Measurements from ENCODE around the gene TMEM138.

TMEM138 gene

DNA sequence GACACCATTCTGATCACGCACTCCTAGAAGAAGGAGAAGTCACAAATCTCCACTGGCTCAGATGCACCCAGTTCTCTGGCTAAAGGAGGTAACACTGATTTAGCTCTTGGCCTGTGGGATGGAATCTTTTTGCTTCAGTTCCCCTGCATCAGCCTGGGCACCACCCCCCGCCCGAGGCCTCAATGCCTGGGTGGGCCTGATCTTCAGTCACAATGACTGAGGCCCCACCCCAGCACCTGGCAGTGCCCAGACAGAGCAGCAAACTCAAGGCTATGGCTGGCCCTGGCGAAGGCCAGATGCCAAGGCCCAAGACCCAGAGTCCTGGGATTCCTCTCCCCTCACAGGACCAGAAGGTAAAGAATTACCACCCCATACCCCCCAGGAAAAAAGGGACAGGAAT, 5.5 kb upstream of the TMEM138 start:
- Histone ChIP-seq H3K9me3 (ENCODE audit: insufficient read depth, low read length) (no peaks in the 10 kb centered on the region), H3K79me2 (ENCODE audit: low read length) (peaks cover 75% of the 10 kb centered on the region), H3K27me3 (ENCODE audit: low read depth, low read length) (no peaks in the 10 kb centered on the region), H2AFZ (ENCODE audit: low read depth, low read length) (no peak overlapping the region), H3K36me3 (replicated peaks; ENCODE audit: low read depth, low read length) (peaks cover 44% of the 10 kb centered on the region), H3K4me2 (ENCODE audit: low read length) (peak overlapping the region; percentile 96), H3K4me3 (ENCODE audit: low read length) (peak overlapping the region; percentile 76), H3K27ac (ENCODE audit: low read length) (peak overlapping the region; percentile 99), H3K9ac (ENCODE audit: low read length) (peak overlapping the region; percentile 93), H4K20me1 (ENCODE audit: insufficient read depth, low read length) (no peaks in the 10 kb centered on the region), H3K4me1 (ENCODE audit: low read length) (peaks cover 69% of the 10 kb centered on the region)
- TF ChIP-seq, protein P1, sequence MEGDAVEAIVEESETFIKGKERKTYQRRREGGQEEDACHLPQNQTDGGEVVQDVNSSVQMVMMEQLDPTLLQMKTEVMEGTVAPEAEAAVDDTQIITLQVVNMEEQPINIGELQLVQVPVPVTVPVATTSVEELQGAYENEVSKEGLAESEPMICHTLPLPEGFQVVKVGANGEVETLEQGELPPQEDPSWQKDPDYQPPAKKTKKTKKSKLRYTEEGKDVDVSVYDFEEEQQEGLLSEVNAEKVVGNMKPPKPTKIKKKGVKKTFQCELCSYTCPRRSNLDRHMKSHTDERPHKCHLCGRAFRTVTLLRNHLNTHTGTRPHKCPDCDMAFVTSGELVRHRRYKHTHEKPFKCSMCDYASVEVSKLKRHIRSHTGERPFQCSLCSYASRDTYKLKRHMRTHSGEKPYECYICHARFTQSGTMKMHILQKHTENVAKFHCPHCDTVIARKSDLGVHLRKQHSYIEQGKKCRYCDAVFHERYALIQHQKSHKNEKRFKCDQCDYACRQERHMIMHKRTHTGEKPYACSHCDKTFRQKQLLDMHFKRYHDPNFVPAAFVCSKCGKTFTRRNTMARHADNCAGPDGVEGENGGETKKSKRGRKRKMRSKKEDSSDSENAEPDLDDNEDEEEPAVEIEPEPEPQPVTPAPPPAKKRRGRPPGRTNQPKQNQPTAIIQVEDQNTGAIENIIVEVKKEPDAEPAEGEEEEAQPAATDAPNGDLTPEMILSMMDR (IDR thresholded peaks at IDR 0.05; ENCODE audit: low read depth, low read length) = no peak
- TF ChIP-seq EZH2phosphoT487 (IDR thresholded peaks at IDR 0.05; ENCODE audit: low read depth) = no peak

DNA sequence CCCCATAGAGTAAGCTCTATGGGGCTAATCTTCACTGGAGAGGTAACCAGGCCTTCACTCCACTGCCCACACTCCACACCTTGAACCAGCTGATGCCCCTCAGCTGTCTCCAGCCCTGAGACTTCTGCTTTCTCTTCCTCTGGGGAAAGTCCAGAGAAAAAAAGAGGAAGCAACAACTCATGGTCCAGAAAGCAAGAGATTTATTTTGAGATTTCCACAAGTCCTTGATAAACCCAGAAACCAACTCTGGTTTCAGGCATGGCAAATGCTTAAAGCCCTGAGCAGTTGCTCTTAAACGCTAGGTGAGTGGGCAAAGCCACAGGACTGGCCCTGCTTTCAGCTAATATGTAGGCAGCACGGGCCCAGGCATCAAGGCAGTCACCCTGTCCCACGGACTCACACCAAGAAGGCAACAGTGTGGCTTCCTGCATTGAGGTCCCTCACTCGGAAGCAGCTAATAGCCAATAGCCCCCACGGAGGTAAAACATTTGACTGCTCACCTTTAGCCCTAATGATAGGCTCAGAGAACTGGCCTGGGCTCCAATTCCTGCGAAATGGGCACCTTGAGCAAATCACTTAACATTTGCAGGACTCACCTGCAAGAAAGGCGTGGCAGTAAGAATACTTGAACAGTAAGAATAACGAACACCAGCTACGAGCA, 4.8 kb upstream of the TMEM138 start:
- peak overlapping the region; percentile 96 for H3K4me2 ChIP-seq (ENCODE audit: low read length)
- H3K9me3 ChIP-seq (ENCODE audit: insufficient read depth, low read length) = no peaks in the 10 kb centered on the region
- H3K4me3 ChIP-seq (ENCODE audit: low read length) = peak overlapping the region; percentile 76
- peak overlapping the region; percentile 93 for H3K9ac ChIP-seq (ENCODE audit: low read length)
- no peak overlapping the region for H2AFZ ChIP-seq (ENCODE audit: low read depth, low read length)
- H3K79me2 ChIP-seq (ENCODE audit: low read length) = peaks cover 80% of the 10 kb centered on the region
- peaks cover 38% of the 10 kb centered on the region for H3K36me3 ChIP-seq (replicated peaks; ENCODE audit: low read depth, low read length)
- TF ChIP-seq EZH2phosphoT487 (IDR thresholded peaks at IDR 0.05; ENCODE audit: low read depth) = no peak
- TF ChIP-seq, protein P1 (IDR thresholded peaks at IDR 0.05; ENCODE audit: low read depth, low read length) = no peak
- no peaks in the 10 kb centered on the region for H4K20me1 ChIP-seq (ENCODE audit: insufficient read depth, low read length)
- no peaks in the 10 kb centered on the region for H3K27me3 ChIP-seq (ENCODE audit: low read depth, low read length)
- H3K4me1 ChIP-seq (ENCODE audit: low read length) = peaks cover 69% of the 10 kb centered on the region
- H3K27ac ChIP-seq (ENCODE audit: low read length) = peak overlapping the region; percentile 99

DNA sequence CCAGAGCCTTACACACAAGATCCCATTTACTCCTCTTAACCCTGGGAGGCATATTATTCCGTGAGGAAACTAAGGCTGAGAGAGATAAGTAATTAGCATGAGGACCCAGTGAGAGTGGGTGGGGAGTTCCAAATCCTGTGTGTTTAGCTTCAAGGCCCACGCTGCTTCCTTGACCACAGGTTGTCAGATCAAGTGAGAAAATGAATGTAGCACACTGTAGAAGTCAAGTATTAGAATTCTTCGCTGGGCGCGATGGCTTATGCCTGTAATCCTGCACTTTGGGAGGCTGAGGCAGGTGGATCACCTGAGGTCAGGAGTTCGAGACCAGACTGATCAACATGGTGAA, 4.3 kb upstream of the TMEM138 start:
- Histone ChIP-seq H3K9ac (ENCODE audit: low read length) (peak overlapping the region; percentile 93), H3K27ac (ENCODE audit: low read length) (peak overlapping the region; percentile 99), H3K4me2 (ENCODE audit: low read length) (peak overlapping the region; percentile 96), H4K20me1 (ENCODE audit: insufficient read depth, low read length) (no peaks in the 10 kb centered on the region), H3K4me3 (ENCODE audit: low read length) (peak overlapping the region; percentile 76), H3K79me2 (ENCODE audit: low read length) (peaks cover 82% of the 10 kb centered on the region), H3K9me3 (ENCODE audit: insufficient read depth, low read length) (no peaks in the 10 kb centered on the region), H2AFZ (ENCODE audit: low read depth, low read length) (no peak overlapping the region), H3K4me1 (ENCODE audit: low read length) (peaks cover 69% of the 10 kb centered on the region), H3K36me3 (replicated peaks; ENCODE audit: low read depth, low read length) (peaks cover 34% of the 10 kb centered on the region), H3K27me3 (ENCODE audit: low read depth, low read length) (no peaks in the 10 kb centered on the region)
- TF ChIP-seq EZH2phosphoT487 (IDR thresholded peaks at IDR 0.05; ENCODE audit: low read depth) = no peak
- TF ChIP-seq, protein P1 (IDR thresholded peaks at IDR 0.05; ENCODE audit: low read depth, low read length) = no peak

DNA sequence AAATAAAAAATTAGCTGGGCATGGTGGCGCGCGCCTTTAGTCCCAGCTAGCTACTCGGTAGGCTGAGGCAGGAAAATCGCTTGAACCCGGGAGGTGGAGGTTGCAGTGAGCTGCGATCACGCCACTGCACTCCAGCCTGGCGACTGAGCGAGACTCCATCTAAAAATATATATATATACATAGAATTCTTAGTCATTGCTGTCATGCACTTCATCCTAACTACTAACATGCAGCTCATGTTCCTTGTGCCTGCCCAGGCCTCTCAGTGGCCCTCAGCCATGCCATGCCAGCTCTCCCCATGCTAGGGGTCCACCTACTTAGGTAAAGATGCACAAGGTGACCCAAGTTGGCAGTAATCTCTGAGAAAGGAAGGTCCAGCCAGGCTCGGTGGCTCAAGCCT, 3.6 kb upstream of the TMEM138 start:
- Histone ChIP-seq H2AFZ (ENCODE audit: low read depth, low read length) (no peak overlapping the region), H3K4me3 (ENCODE audit: low read length) (no peak overlapping the region), H3K27ac (ENCODE audit: low read length) (peak overlapping the region; percentile 99), H3K27me3 (ENCODE audit: low read depth, low read length) (no peaks in the 10 kb centered on the region), H3K79me2 (ENCODE audit: low read length) (peaks cover 82% of the 10 kb centered on the region), H3K4me1 (ENCODE audit: low read length) (peaks cover 74% of the 10 kb centered on the region), H3K36me3 (replicated peaks; ENCODE audit: low read depth, low read length) (peaks cover 32% of the 10 kb centered on the region), H3K9me3 (ENCODE audit: insufficient read depth, low read length) (no peaks in the 10 kb centered on the region), H3K4me2 (ENCODE audit: low read length) (peak overlapping the region; percentile 96; the same call in 1 of the 2 replicates), H4K20me1 (ENCODE audit: insufficient read depth, low read length) (no peaks in the 10 kb centered on the region), H3K9ac (ENCODE audit: low read length) (peak overlapping the region; percentile 93; the same call in 1 of the 2 replicates)
- TF ChIP-seq EZH2phosphoT487 (IDR thresholded peaks at IDR 0.05; ENCODE audit: low read depth) = no peak
- TF ChIP-seq, protein P1 (IDR thresholded peaks at IDR 0.05; ENCODE audit: low read depth, low read length) = no peak
